ENCODE data around the gene NPDC1.
"Not testable (repeated sequence)": the region's sequence is repeated elsewhere in the genome, so short reads cannot be mapped to it uniquely, and the experiment has no call there.

Gene NPDC1

GRCh38 chr9:137009217-137009616 lies 36.8 kb downstream of the NPDC1 start:
- DNase-seq: no peak

- DNase-seq: no peak
Observed at GRCh38 chr9:137008312-137008711, 37.7 kb downstream of the NPDC1 start.

GRCh38 chr9:137007816-137008270 lies 38.1 kb downstream of the NPDC1 start:
- no peak for DNase-seq

GRCh38 chr9:137007108-137007815 lies 38.7 kb downstream of the NPDC1 start:
- no peak for DNase-seq

GRCh38 chr9:137006116-137007003 lies 39.6 kb downstream of the NPDC1 start:
- no peak for DNase-seq

DNA sequence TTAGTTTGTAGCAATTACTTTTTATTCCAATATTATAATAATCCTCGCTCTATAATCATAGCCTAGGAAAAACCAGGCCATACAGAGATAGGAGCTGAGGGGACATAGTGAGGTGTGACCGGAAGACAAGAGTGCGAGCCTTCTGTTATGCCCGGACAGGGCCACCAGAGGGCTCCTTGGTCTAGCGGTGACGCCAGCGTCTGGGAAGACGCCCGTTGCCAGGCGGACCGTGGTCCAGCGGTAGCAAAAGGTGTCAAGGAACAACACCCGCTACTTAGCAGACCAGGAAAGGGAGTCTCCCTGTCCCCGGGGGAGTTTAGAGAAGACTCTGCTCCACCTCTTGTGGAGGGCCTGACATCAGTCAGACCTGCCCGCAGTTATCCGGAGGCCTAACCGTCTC lies 41.7 kb downstream of the NPDC1 start:
- not testable (repeated sequence) for DNase-seq

DNA sequence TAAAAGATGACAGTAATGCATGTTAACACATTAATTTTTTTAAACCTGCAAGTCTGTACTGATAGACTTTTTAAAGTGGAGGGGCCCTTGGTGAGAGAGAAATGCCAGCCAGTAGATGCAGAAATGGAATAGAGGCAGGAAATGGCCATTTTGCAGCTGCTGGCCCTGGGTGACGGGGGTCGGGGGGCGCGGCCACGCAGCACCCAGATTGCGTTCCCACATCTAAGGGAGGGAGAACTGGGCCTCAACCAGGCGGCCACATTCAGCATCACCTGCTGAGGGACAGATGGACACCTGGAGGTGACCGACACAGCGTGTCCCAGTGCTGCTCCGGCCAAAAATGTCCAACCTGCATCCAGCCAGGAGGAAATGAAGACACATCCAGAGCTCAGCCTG lies 43.3 kb downstream of the NPDC1 start:
- no peak for DNase-seq

GRCh38 chr9:137001857-137002645 lies 43.9 kb downstream of the NPDC1 start:
- DNase-seq: no peak

- DNase-seq: no peak
Observed at GRCh38 chr9:137000177-137000930, 45.6 kb downstream of the NPDC1 start.

DNA sequence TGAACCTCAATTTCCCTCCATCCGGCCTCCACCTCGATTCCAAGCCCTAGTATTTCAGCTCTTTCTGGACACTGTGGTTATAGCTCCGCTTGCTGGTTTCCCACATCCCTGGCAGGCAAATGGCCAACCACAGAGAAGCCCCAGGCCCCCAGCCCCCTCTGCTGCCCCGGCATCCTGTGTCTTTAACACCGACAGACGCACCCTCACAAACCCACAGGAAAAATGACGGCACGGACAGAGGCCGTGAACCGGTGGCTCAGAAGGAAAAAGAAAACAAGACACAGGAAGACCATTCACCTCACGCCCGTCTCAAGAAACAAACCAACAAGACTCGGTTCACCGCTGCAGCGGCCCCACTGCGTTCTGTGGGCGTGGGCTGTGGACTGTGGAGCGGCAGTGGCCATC lies 48.1 kb downstream of the NPDC1 start:
- DNase-seq: no peak

GRCh38 chr9:136997371-136997770 lies 48.6 kb downstream of the NPDC1 start:
- DNase-seq: no peak

DNA sequence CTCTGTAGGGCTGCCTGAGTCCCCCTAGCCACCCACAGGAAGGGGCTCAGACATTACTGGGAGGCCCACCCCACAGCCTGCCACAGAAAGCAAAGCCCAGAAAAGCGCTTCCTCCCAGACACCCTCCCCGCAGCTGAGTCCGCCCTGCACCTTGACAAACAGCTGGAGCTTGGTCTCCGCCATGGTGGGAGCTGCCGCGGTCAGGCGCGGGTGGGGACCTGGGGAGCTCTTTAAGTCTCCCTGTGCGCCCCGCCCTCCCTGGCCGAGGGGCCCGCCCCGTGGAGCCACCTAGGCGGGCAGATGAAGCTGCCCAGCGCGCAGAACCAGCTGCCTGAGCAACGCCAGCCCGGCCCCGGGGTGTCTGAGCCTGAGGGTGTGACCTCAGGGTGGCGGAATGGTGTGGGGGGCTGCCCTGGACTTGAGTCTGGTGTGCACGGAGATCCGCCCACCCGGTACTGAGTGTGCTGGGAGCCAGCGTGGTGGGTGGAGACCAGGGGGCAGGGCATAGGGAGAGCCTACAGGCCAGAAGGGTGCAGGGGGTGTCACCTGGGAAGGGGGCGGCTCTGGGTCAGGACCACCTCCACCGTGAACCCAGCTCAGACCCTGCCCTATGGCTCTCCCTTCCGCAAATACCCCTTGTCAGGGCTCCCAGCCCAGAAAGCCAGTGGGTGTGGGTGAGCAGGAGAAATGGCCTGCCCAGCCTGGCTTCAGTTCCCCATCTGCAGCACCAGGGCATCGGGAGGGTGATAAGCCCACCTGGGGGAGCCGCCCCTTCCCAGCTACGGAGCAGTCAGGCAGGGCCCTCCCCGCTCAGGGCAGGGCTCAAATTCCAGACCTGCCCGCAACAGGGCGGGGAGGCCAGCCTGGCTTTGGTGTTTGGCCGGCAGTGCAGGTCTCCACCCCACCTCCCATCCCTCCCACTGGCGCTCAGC lies 49.4 kb downstream of the NPDC1 start, which contains the start of gene CLIC3:
Gene CLIC3, minus strand, starts transcription at position 208 of the 932 bp plus-strand sequence. Its CDS starts 25 bp downstream, at position 183.
- peak; percentile 38 for DNase-seq

GRCh38 chr9:136995772-136996311 lies 50.1 kb downstream of the NPDC1 start:
- peak; percentile 18 for DNase-seq

GRCh38 chr9:136995362-136995761 lies 50.6 kb downstream of the NPDC1 start:
- no peak for DNase-seq

DNA sequence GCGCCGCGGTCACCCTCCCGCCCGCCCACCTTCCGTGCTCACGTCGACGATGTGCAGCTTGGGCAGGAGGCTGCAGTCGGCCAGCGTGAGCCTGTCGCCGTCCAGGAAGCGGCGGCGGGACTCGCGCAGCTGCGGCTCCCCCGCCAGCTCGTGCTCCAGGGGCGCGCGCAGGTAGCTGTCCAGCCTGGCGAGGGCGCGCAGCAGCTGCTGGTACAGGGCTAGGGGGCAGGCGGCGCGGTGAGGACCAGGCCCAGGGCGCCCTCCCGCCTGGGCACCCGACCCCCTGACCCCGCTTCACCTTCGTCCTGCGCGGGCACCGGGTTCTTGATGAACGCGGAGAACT lies 51.1 kb downstream of the NPDC1 start:
- DNase-seq: no peak

DNA sequence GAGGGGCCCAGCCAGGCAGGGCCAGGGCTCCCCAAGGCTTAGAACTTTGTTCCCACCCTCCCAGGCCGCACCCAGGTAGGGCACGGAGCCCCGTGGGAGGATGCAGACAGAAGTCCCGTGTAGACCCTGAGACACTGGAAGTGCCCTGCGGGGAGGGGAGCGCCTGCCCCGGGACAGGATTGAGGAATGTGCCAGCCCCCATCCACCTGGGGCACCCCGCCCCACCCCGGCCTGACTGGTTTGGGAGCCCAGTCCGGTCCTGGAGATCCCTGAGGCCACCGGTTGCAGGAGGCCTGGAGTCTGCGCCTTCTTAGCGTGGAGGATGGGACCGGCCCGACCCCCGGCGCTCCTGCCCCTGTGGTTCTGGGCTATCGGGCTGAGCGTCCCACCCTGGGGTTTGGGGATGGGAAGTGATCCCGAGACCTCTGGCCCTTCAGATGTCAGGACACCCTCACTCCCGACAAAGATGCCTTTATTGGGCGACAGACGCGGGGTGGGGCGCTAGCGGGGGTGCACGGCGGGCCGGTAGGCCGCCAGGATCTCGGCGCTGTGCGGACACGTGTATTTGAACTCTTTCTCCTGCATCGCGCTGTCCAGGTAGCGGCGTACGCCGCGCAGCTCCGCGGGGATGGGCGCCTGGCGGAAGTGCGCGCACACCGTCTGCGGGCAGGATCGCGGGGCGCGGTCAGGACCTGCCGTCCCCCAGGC lies 51.6 kb downstream of the NPDC1 start:
- no peak for DNase-seq

DNA sequence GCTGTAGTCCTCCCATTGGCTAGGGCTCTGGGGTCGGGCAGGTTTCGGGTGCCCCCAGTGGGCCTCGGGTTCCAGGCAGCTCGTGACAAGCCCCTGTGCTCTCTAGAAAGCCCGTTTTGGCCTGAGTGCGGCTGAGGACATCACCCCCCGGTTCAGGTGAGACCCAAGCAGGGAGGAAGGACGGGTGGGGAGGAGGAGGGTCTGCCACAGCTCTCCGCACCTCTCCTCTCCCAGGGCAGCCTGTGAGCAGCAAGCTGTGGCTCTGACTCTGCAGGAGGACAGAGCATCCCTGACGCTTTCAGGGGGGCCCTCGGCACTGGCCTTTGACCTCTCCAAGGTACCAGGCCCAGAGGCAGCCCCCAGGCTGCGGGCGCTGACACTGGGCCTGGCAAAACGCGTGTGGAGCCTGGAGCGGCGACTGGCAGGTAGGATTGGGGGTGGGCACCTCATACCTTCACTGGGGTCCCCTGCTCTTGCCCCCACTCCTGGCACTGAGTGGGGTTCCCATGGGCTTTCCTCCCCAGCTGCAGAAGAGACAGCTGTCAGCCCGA lies 53.1 kb downstream of the NPDC1 start:
- DNase-seq: no peak

DNA sequence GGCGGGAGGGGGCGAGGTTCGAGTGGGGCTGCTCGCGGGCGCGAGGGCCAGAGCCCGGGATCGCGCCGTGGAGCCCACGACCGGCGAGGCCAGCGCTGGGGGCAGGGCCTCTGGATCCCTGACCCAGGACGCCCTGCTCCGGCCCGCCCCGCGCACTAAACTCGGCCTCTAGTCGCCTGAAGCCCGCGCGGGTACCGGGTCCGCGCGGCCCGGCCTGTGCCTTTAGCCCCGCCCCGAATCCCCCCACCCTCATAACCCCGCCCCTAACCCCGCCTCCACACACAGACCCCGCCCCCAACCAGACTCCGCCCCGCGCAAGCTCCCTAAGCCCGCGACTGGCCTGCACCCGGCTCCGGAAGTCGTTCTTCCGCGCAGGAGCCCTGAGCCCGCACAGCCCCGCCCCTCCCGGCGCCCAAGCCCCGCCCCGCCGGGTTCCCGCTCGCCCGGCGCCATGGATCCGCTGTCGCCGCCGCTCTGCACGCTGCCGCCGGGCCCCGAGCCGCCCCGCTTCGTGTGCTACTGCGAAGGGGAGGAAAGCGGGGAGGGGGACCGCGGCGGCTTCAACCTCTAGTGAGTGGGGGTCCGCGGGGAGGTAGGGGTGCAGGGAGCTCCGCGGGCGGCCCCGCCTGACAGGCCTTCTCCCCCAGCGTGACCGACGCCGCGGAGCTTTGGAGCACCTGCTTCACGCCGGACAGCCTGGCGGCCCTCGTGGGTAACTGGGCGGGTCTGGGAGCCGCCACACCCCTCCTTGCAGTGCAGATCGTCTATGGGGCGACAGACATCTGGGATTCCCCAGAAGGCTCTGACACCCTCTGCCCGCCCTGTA lies 53.8 kb downstream of the NPDC1 start, which contains the start of gene PAXX:
Gene PAXX, plus strand, starts transcription at position 430 of the 826 bp plus-strand sequence. Its CDS starts 22 bp downstream, at position 452.
- DNase-seq: peak; percentile 91

Data from hematopoietic multipotent progenitor cell treated with erythropoietin and hydrocortisone succinate and interleukin-3 and kit ligand, for 8 days (in vitro differentiated cells).